Lower leg skin (tissue), 4 donors: ENCODE results near the gene RAB8A. TPM values are rescaled to one million over a fixed set of nuclear protein-coding genes. Genes with fewer than 3 reads are reported as not detected.
"Not testable (repeated sequence)": the region's sequence is repeated elsewhere in the genome, so short reads cannot be mapped to it uniquely, and the experiment has no call there.

Experiments used
- DNase-seq, 2 donors: peaks; one replicate each; pipeline ENCODE4 v3.0.0-alpha.2; 2019; ENCODE audit warnings: low spot score in 2 of 2
- H3K4me3 ChIP-seq: fragments of 200-600 bp; sonication (generic); 2 replicates; pipeline ENCODE4 v1.5.1; 2017; ENCODE audit warnings: mild to moderate bottlenecking, low read depth; ENCODE audit not compliant: poor library complexity, severe bottlenecking
- POLR2A ChIP-seq, 2 donors: fragments of 450-650 bp; IDR thresholded peaks; one replicate each; pipeline ENCODE4 v1.6.1; 2016 to 2017; ENCODE audit warnings: antibody characterized with exemption in 2 of 2, mild to moderate bottlenecking in 1 of 2, moderate library complexity in 1 of 2
- WGBS, 2 donors: methylation state at CpG; one replicate each; pipeline ENCODE4 v1.1.5; 2018; 5-methylcytosine and 5-hydroxymethylcytosine counted together
- intact Hi-C: fragments of 100-400 bp; cut with DNase I; formaldehyde crosslinking; loops from one replicate; pipeline ENCODE4 v1.15.0; 2023; ENCODE audit warnings: low total_unique reads
- total RNA-seq, 4 donors: library from RNA; depleted of rRNA; stranded (reverse); fragments of >200 nt; gene quantifications; one replicate each; pipeline ENCODE4 v1.1.0, GENCODE V29; 2016
- TF ChIP-seq, protein P1 (sequence below), 3 donors: fragments of 450-650 bp; IDR thresholded peaks; one replicate each; pipeline ENCODE4 v1.5.1; 2016; ENCODE audit warnings: antibody characterized with exemption in 3 of 3, mild to moderate bottlenecking in 3 of 3, moderate library complexity in 2 of 3

The RAB8A gene
- total RNA-seq, 4 donors from 2014 or later, result 43.3 to 58.2 (median 50.8) TPM

DNA sequence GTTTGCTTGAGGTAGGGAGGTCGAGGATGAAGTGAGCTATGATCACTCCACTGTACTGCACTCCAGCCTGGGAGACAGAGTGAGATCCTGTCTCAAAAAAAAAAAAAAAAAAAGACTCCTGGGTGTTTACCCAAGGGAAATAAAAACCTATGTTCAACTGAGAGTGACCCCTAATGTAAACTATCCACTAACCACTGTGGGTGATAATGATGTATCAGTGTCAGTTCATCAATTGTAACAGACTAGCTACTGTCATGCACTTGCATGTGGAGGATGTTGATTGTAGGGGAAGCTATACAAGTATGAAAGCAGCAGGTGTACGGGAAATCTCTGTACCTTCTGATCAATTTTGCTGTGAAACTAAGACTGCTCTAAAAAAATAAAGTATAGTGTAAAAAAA lies 64.3 kb downstream of the RAB8A start:
- 61 to 70% methylated on average over 2 of the region's 2 CpGs for WGBS, 2 donors
- H3K4me3 ChIP-seq, result no peak overlapping the region
- intact Hi-C loops, result no loop called here
- DNase-seq, result no peak
- no peak for TF ChIP-seq POLR2A (IDR thresholded peaks at IDR 0.05)
- TF ChIP-seq, protein P1, sequence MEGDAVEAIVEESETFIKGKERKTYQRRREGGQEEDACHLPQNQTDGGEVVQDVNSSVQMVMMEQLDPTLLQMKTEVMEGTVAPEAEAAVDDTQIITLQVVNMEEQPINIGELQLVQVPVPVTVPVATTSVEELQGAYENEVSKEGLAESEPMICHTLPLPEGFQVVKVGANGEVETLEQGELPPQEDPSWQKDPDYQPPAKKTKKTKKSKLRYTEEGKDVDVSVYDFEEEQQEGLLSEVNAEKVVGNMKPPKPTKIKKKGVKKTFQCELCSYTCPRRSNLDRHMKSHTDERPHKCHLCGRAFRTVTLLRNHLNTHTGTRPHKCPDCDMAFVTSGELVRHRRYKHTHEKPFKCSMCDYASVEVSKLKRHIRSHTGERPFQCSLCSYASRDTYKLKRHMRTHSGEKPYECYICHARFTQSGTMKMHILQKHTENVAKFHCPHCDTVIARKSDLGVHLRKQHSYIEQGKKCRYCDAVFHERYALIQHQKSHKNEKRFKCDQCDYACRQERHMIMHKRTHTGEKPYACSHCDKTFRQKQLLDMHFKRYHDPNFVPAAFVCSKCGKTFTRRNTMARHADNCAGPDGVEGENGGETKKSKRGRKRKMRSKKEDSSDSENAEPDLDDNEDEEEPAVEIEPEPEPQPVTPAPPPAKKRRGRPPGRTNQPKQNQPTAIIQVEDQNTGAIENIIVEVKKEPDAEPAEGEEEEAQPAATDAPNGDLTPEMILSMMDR (IDR thresholded peaks at IDR 0.05), result no peak

DNA sequence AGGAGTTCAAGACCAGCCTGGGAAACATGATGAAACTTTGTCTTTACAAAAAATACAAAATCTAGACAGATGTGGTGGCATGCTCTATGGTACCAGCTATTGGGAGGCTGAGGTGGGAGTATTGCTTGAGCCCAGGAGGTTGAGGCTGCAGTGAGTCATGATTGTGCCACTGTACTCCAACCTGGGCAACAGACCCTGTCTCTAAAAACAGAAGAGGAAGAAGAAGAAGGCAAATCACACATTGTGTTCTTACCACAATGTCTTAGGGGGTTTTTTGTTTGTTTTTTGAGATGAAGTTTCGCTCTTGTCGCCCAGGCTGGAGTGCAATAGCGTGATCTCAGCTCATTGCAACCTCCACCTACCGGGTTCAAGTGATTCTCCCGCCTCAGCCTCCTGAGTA lies 67.2 kb downstream of the RAB8A start:
- intact Hi-C loops, H3K4me3 ChIP-seq, DNase-seq: not testable (repeated sequence)
- WGBS, 2 donors, result 87 to 97% methylated on average over 5 of the region's 5 CpGs

GRCh38 chr19:16180611-16181010 lies 68.9 kb downstream of the RAB8A start:
- TF ChIP-seq POLR2A (IDR thresholded peaks at IDR 0.05), result no peak
- TF ChIP-seq, protein P1 (IDR thresholded peaks at IDR 0.05), result no peak
- no peak for DNase-seq
- H3K4me3 ChIP-seq, result no peak overlapping the region
- intact Hi-C loops, result loop anchor here (10.0 kb wide), 1 partner anchor 66 kb away; the partner anchor contains the start of gene RAB8A
- 18 to 31% methylated on average over 4 of the region's 4 CpGs for WGBS, 2 donors

Other genes starting within 250 kb of the RAB8A start
- gene CYP4F2, start 213.8 kb upstream of the RAB8A start, total RNA-seq, result 1 to 10 TPM in 3 of 4 donors, under 1 TPM in 1; 0.91 to 4.2 (median 2.9) TPM
- gene CYP4F11, start 177.4 kb upstream of the RAB8A start, total RNA-seq, result 1 to 10 TPM in 2 of 4 donors, under 1 TPM in 2; 0.12 to 1.4 (median 0.66) TPM
- not detected for gene OR10H4, start 162.9 kb upstream of the RAB8A start, total RNA-seq
- gene TPM4, start 35.4 kb upstream of the RAB8A start, total RNA-seq, result 100 to 1,000 TPM; 217 to 303 (median 267) TPM
- gene HSH2D, start 31.8 kb downstream of the RAB8A start, total RNA-seq, result under 1 TPM in 1 of 4 donors, not detected in 3; 0.45 TPM
- gene CIB3, start 61.6 kb downstream of the RAB8A start, total RNA-seq, result not detected
- 100 to 1,000 TPM in 3 of 4 donors, 10 to 100 TPM in 1; 95.3 to 114 (median 105) TPM for gene FAM32A, start 73.5 kb downstream of the RAB8A start, total RNA-seq
- gene AP1M1, start 86.0 kb downstream of the RAB8A start, total RNA-seq, result 10 to 100 TPM; 47.2 to 66.9 (median 48.6) TPM
- 10 to 100 TPM; 12.6 to 27.5 (median 19.9) TPM for gene KLF2, start 212.9 kb downstream of the RAB8A start, total RNA-seq